Spleen (tissue), 11 donors: ENCODE results near the gene SLC8A1. TPM values are rescaled to one million over a fixed set of nuclear protein-coding genes. Genes with fewer than 3 reads are reported as not detected.

Source experiments
- DNase-seq: peaks from one replicate; pipeline ENCODE4 v3.0.0-alpha.2; 2020
- H3K27ac ChIP-seq, 8 donors: fragments of 200-600 bp; sonication (generic) in 7 of 8; 1 replicate in 4 of 8; 2 replicates in 4 of 8; pipeline versions ENCODE4 v1.5.0 to v1.8.0; 2016 to 2021; ENCODE audit warnings: inconsistent platforms in 4 of 8, mild to moderate bottlenecking in 4 of 8, moderate library complexity in 1 of 8
- H3K27me3 ChIP-seq, 7 donors: fragments of 200-600 bp; sonication (generic) in 6 of 7; replicated peaks in 1 of 7; 1 replicate in 4 of 7; 2 replicates in 3 of 7; pipeline versions ENCODE4 v1.5.0 to v1.8.0; 2016 to 2021; ENCODE audit warnings: inconsistent platforms in 3 of 7, mild to moderate bottlenecking in 1 of 7
- H3K36me3 ChIP-seq, 6 donors: fragments of 200-600 bp; sonication (generic) in 5 of 6; 1 replicate in 4 of 6; 2 replicates in 2 of 6; pipeline versions ENCODE4 v1.5.0 to v1.8.0; 2016 to 2021; ENCODE audit warnings: inconsistent platforms in 2 of 6
- H3K4me1 ChIP-seq, 6 donors: fragments of 200-600 bp; sonication (generic) in 5 of 6; 1 replicate in 3 of 6; 2 replicates in 3 of 6; pipeline versions ENCODE4 v1.5.0 to v1.8.0; 2016 to 2021; ENCODE audit warnings: inconsistent platforms in 3 of 6
- H3K4me3 ChIP-seq, 8 donors: fragments of 200-600 bp; sonication (generic) in 7 of 8; 1 replicate in 4 of 8; 2 replicates in 4 of 8; pipeline versions ENCODE4 v1.5.0 to v1.8.0; 2016 to 2021; ENCODE audit warnings: inconsistent platforms in 4 of 8, mild to moderate bottlenecking in 4 of 8, moderate library complexity in 2 of 8
- H3K9me3 ChIP-seq, 8 donors: fragments of 200-600 bp; sonication (generic) in 7 of 8; 1 replicate in 4 of 8; 2 replicates in 4 of 8; pipeline versions ENCODE4 v1.5.0 to v1.8.0; 2016 to 2021; ENCODE audit warnings: inconsistent platforms in 4 of 8
- CTCF ChIP-seq, 11 experiments: fragments of 200-600 bp in 7 of 11; fragments of 450-650 bp in 4 of 11; sonication (generic) in 4 of 11; IDR thresholded peaks in 8 of 11; conservative IDR thresholded peaks in 3 of 11; 1 replicate in 7 of 11; 2 replicates in 4 of 11; pipeline versions ENCODE4 v1.4.0 to v1.8.0; 2016 to 2021; ENCODE audit warnings: antibody characterized with exemption in 11 of 11, inconsistent platforms in 4 of 11, mild to moderate bottlenecking in 1 of 11
- POLR2A ChIP-seq, 3 donors: fragments of 450-650 bp; IDR thresholded peaks; one replicate each; pipeline ENCODE4 v1.5.1; 2017; ENCODE audit warnings: antibody characterized with exemption in 3 of 3, mild to moderate bottlenecking in 1 of 3
- POLR2AphosphoS5 ChIP-seq, 3 donors: sonication (generic); formaldehyde crosslinking; IDR thresholded peaks; one replicate each; pipeline ENCODE4 v1.5.1; 2017; ENCODE audit warnings: antibody characterized with exemption in 3 of 3
- WGBS, 5 donors: extraction: QIAGEN DNeasy Blood & Tissue Kit in 3 of 5; methylation state at CpG; one replicate each; pipeline versions ENCODE4 v1.1.5 to v1.1.7; 2013 to 2018; 5-methylcytosine and 5-hydroxymethylcytosine counted together
- intact Hi-C: fragments of 100-400 bp; cut with DNase I; formaldehyde crosslinking; loops from one replicate; pipeline ENCODE4 v1.15.0; 2023; ENCODE audit warnings: low total_unique reads
- polyA plus RNA-seq, 3 donors: library from polyadenylated mRNA; stranded (reverse); fragments of 200-250 nt; gene quantifications; one replicate each; pipeline ENCODE4 v1.2.1, GENCODE V29; 2013
- total RNA-seq, 7 donors: library from RNA; depleted of rRNA in 3 of 7; stranded (reverse); fragments of >200 nt in 3 of 7; fragmentation: NEBNext Ultra II Directional in 4 of 7; extraction: Animal tissue kit (Norgen Biotek cat#: 25700) in 4 of 7; gene quantifications; one replicate each; pipeline versions ENCODE4 v1.1.0 to v1.2.1, GENCODE V29; 2016 to 2021
- donor health status: healthy with polysubstance abuse.
- donor health status: DM: no; HTN: no; CAD: no; lungs with moderate emphysema.
- donor health status: DM: no; HTN: no; CAD: no.
- donor health status: Bipolar disorder and iron deficiency.
- donor health status: healthy.
- donor health status: DM: no; HTN: no; CAD: no.
- donor health status: DM: yes; HTN: yes; CAD: no.

SLC8A1 gene
- total and polyA plus RNA-seq, 10 donors = 0.36 to 86.0 (median 58.3) TPM

GRCh38 chr2:40488927-40489677 is 37.2 kb upstream of the SLC8A1 start:
- H3K4me3 ChIP-seq = peak overlapping the region in 7 of 8 donors; percentile 4 to 64 (median 23)
- no peaks in the 10 kb centered on the region for H3K36me3 ChIP-seq
- TF ChIP-seq POLR2A (IDR thresholded peaks at IDR 0.05) = no peak
- TF ChIP-seq POLR2AphosphoS5 (IDR thresholded peaks at IDR 0.05) = no peak
- no peak for TF ChIP-seq CTCF (IDR thresholded peaks at IDR 0.05 in 8 of 11, conservative IDR thresholded peaks at IDR 0.05 in 3 of 11)
- no peaks in the 10 kb centered on the region for H3K9me3 ChIP-seq
- H3K4me1 ChIP-seq = peaks cover 0 to 50% (median 16%) of the 10 kb centered on the region in 6 donors
- DNase-seq = no peak
- intact Hi-C loops = no loop called here
- H3K27me3 ChIP-seq = no peaks in the 10 kb centered on the region
- WGBS, 5 donors = 45 to 65% (median 57%) methylated on average over 11 of the region's 11 CpGs
- peak overlapping the region in 7 of 8 donors; percentile 4 to 73 (median 65) for H3K27ac ChIP-seq

GRCh38 chr2:40488101-40488601 is 36.3 kb upstream of the SLC8A1 start:
- Histone ChIP-seq H3K36me3 (no peaks in the 10 kb centered on the region), H3K4me3 (peak overlapping the region in 1 of 8 donors; percentile 64), H3K9me3 (peaks cover 0 to 6% (median 0%) of the 10 kb centered on the region in 8 donors), H3K27ac (peak overlapping the region in 7 of 8 donors; percentile 0 to 73 (median 65)), H3K4me1 (peaks cover 0 to 54% (median 16%) of the 10 kb centered on the region in 6 donors), H3K27me3 (no peaks in the 10 kb centered on the region)
- TF ChIP-seq CTCF (IDR thresholded peaks at IDR 0.05 in 8 of 11, conservative IDR thresholded peaks at IDR 0.05 in 3 of 11) (peak in 6 of 11 experiments; percentile 8 to 44 (median 36)), POLR2A (IDR thresholded peaks at IDR 0.05) (no peak), POLR2AphosphoS5 (IDR thresholded peaks at IDR 0.05) (no peak)
- no peak for DNase-seq
- WGBS, 5 donors = 51 to 64% (median 53%) methylated on average over 4 of the region's 4 CpGs
- intact Hi-C loops = no loop called here

- Histone ChIP-seq H3K9me3 (peaks cover 0 to 6% (median 0%) of the 10 kb centered on the region in 8 donors), H3K36me3 (no peaks in the 10 kb centered on the region), H3K4me1 (peaks cover 0 to 57% (median 16%) of the 10 kb centered on the region in 6 donors), H3K27me3 (no peaks in the 10 kb centered on the region), H3K4me3 (no peak overlapping the region), H3K27ac (peak overlapping the region in 7 of 8 donors; percentile 5 to 73 (median 65))
- TF ChIP-seq CTCF (IDR thresholded peaks at IDR 0.05 in 8 of 11, conservative IDR thresholded peaks at IDR 0.05 in 3 of 11) (no peak), POLR2AphosphoS5 (IDR thresholded peaks at IDR 0.05) (no peak), POLR2A (IDR thresholded peaks at IDR 0.05) (no peak)
- intact Hi-C loops = no loop called here
- DNase-seq = no peak
- 66 to 75% (median 66%) methylated on average over 2 of the region's 2 CpGs for WGBS, 5 donors
These were observed 35.7 kb upstream of the SLC8A1 start for GRCh38 chr2:40487602-40488001.

- H3K4me1 ChIP-seq = peaks cover 0 to 64% (median 17%) of the 10 kb centered on the region in 6 donors
- no peak for TF ChIP-seq POLR2A (IDR thresholded peaks at IDR 0.05)
- no peak for TF ChIP-seq CTCF (IDR thresholded peaks at IDR 0.05 in 8 of 11, conservative IDR thresholded peaks at IDR 0.05 in 3 of 11)
- TF ChIP-seq POLR2AphosphoS5 (IDR thresholded peaks at IDR 0.05) = no peak
- no peaks in the 10 kb centered on the region for H3K27me3 ChIP-seq
- no peaks in the 10 kb centered on the region for H3K36me3 ChIP-seq
- WGBS, 5 donors = 62 to 77% (median 69%) methylated on average over 3 of the region's 3 CpGs
- H3K27ac ChIP-seq = peak overlapping the region in 2 of 8 donors; percentile 64 to 70
- DNase-seq = no peak
- H3K9me3 ChIP-seq = peaks cover 0 to 6% (median 0%) of the 10 kb centered on the region in 8 donors
- H3K4me3 ChIP-seq = no peak overlapping the region
- intact Hi-C loops = no loop called here
These were observed 34.0 kb upstream of the SLC8A1 start for GRCh38 chr2:40485854-40486253.
